Esophagus (tissue), 2 donors: Measurements from ENCODE around the gene KRTAP4-16. TPM values are rescaled to one million over a fixed set of nuclear protein-coding genes. Genes with fewer than 3 reads are reported as not detected.
"Not testable (repeated sequence)": the region's sequence is repeated elsewhere in the genome, so short reads cannot be mapped to it uniquely, and the experiment has no call there.

ENCODE experiments used
- H3K27ac ChIP-seq, 2 donors: one replicate each; pipeline ENCODE4 v1.5.1; 2013; ENCODE audit warnings: low read depth in 2 of 2, mild to moderate bottlenecking in 2 of 2, inconsistent platforms in 1 of 2, low read length in 1 of 2, moderate library complexity in 1 of 2
- H3K27me3 ChIP-seq, 2 donors: one replicate each; pipeline ENCODE4 v1.6.1; 2013; ENCODE audit warnings: low read length in 2 of 2, control low read depth in 1 of 2, mild to moderate bottlenecking in 1 of 2; ENCODE audit not compliant: insufficient read depth in 2 of 2, control insufficient read depth in 1 of 2
- H3K36me3 ChIP-seq, 2 donors: one replicate each; pipeline ENCODE4 v1.6.1; 2013; ENCODE audit warnings: low read length in 1 of 2; ENCODE audit not compliant: control insufficient read depth in 2 of 2, insufficient read depth in 2 of 2
- H3K4me1 ChIP-seq, 2 donors: one replicate each; pipeline ENCODE4 v1.6.1; 2013; ENCODE audit warnings: low read length in 1 of 2; ENCODE audit not compliant: control insufficient read depth in 2 of 2, insufficient read depth in 2 of 2
- H3K4me3 ChIP-seq, 2 donors: one replicate each; pipeline ENCODE4 v1.5.1; 2013; ENCODE audit warnings: low read length in 2 of 2, mild to moderate bottlenecking in 2 of 2, low read depth in 1 of 2, moderate library complexity in 1 of 2
- H3K9me3 ChIP-seq, 2 donors: one replicate each; pipeline ENCODE4 v1.6.1; 2013; ENCODE audit warnings: mild to moderate bottlenecking in 2 of 2, low read depth in 1 of 2, low read length in 1 of 2, moderate library complexity in 1 of 2; ENCODE audit not compliant: control insufficient read depth in 2 of 2, insufficient read depth in 1 of 2
- WGBS, 2 donors: extraction: QIAGEN DNeasy Blood & Tissue Kit; methylation state at CpG; one replicate each; pipeline ENCODE4 v1.1.7; 2013; 5-methylcytosine and 5-hydroxymethylcytosine counted together
- polyA plus RNA-seq, 2 donors: library from polyadenylated mRNA; stranded (reverse); fragments of 200-250 nt; gene quantifications; one replicate each; pipeline ENCODE4 v1.2.3, GENCODE V29; 2013
- donor health status: healthy with polysubstance abuse.
- donor health status: Bipolar disorder and iron deficiency.

KRTAP4-16 gene
- polyA plus RNA-seq, 2 donors, result not detected

DNA sequence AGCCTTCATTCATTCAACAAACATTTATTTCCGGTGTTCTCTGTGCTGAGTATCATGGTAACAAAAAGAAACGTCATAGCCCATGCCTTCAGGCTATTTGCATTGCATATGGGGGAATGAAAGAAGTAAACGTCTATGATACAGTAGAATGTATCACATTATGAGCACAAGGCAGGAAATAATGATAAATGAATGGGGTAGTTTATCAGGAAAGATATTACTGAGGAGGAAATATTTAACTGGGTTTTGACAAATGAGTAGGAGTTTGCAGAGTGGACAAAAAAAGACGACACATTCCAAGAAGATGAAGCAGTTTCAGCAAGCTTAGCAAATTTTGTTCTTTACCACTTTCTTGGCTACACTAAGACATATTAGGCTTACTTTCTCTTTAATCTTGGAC lies 19.4 kb downstream of the KRTAP4-16 start:
- Histone ChIP-seq H3K27me3 (no peaks in the 10 kb centered on the region), H3K27ac (no peak overlapping the region), H3K4me3 (no peak overlapping the region), H3K9me3 (no peaks in the 10 kb centered on the region), H3K36me3 (no peaks in the 10 kb centered on the region), H3K4me1 (no peaks in the 10 kb centered on the region)
- WGBS, 2 donors, result 41 to 48% methylated on average over 4 of the region's 4 CpGs

- Histone ChIP-seq H3K4me1 (peaks cover 0 to 1% of the 10 kb centered on the region in 2 donors), H3K4me3 (no peak overlapping the region), H3K36me3 (no peaks in the 10 kb centered on the region), H3K27me3 (no peaks in the 10 kb centered on the region), H3K27ac (no peak overlapping the region), H3K9me3 (no peaks in the 10 kb centered on the region)
Observed at GRCh38 chr17:41076788-41077187, 25.2 kb downstream of the KRTAP4-16 start.

GRCh38 chr17:41073676-41074075 lies 28.3 kb downstream of the KRTAP4-16 start:
- Histone ChIP-seq H3K9me3 (no peaks in the 10 kb centered on the region), H3K27ac (no peak overlapping the region), H3K36me3 (no peaks in the 10 kb centered on the region), H3K4me3 (no peak overlapping the region), H3K4me1 (peaks cover 0 to 2% of the 10 kb centered on the region in 2 donors), H3K27me3 (no peaks in the 10 kb centered on the region)
- 90 to 94% methylated on average over 2 of the region's 2 CpGs for WGBS, 2 donors

DNA sequence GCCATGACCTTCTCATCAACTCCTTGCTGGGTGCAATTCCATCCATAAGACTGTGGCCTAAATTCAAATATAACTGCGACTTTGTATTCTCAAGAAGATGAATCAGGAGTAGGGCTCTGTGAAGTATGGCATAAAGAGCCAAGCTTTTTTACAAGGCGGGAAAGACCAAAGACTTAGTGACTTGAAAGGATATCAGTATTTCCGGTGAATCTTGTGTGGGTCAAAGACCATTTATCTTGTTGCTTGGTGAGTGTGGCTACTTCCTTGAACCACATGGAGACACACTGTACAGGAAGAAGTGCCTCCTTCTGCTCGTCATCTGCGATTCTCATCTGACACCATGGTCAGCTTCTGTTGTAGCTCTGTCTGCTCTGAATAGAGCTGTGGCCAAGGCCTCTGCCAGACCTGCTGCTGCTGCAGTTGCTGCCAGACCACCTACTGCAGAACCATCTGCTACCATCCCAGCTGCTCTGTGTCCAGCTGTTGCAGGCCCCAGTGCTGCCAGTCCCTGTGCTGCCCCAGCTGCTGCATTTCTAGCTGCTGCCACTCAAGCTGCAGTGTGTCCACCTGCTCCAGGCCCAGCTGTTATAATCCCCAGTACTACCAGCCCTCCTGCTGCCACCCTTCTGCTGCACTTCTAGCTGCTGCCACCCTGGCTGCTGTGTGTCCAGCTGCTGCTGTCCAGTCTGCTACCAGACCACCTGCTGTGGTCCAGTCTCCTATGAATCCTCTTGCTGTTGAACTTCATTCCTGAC lies 30.2 kb downstream of the KRTAP4-16 start:
- H3K9me3 ChIP-seq, result no peaks in the 10 kb centered on the region
- no peak overlapping the region for H3K27ac ChIP-seq
- no peaks in the 10 kb centered on the region for H3K36me3 ChIP-seq
- H3K4me3 ChIP-seq, result no peak overlapping the region
- H3K27me3 ChIP-seq, result no peaks in the 10 kb centered on the region
- WGBS, 2 donors, result 88% methylated on average over 5 of the region's 5 CpGs
- H3K4me1 ChIP-seq, result peaks cover 0 to 2% of the 10 kb centered on the region in 2 donors

- Histone ChIP-seq H3K36me3 (no peaks in the 10 kb centered on the region), H3K27me3 (no peaks in the 10 kb centered on the region), H3K4me1 (peaks cover 0 to 2% of the 10 kb centered on the region in 2 donors), H3K9me3 (no peaks in the 10 kb centered on the region), H3K4me3 (no peak overlapping the region), H3K27ac (no peak overlapping the region)
- WGBS, 2 donors, result 82 to 86% methylated on average over 3 of the region's 3 CpGs
Observed at GRCh38 chr17:41069031-41069430, 33.0 kb downstream of the KRTAP4-16 start.

GRCh38 chr17:41067281-41067680 lies 34.7 kb downstream of the KRTAP4-16 start:
- Histone ChIP-seq H3K4me1 (peaks cover 0 to 2% of the 10 kb centered on the region in 2 donors), H3K9me3 (no peaks in the 10 kb centered on the region), H3K4me3 (no peak overlapping the region), H3K27me3 (no peaks in the 10 kb centered on the region), H3K27ac (no peak overlapping the region), H3K36me3 (no peaks in the 10 kb centered on the region)

GRCh38 chr17:41065829-41066624 lies 36.0 kb downstream of the KRTAP4-16 start, which contains the start of gene KRTAP2-4:
Gene KRTAP2-4, minus strand, starts transcription at chr17:41065879. Its CDS starts 34 bp downstream, at chr17:41065845.
- WGBS, 2 donors, result 67 to 77% methylated on average over 5 to 6 of the region's 6 CpGs

GRCh38 chr17:41065016-41065689 lies 36.9 kb downstream of the KRTAP4-16 start:
- not testable (repeated sequence) for H3K4me3 ChIP-seq, H3K27ac ChIP-seq, H3K4me1 ChIP-seq, H3K36me3 ChIP-seq, H3K9me3 ChIP-seq, H3K27me3 ChIP-seq
- 70% methylated on average over 6 to 7 of the region's 16 CpGs for WGBS, 2 donors

More at GRCh38 chr17:41065829-41066624, 36.0 kb downstream of the KRTAP4-16 start, which contains the start of gene KRTAP2-4:
- no peak within 1 kb of the TSS for H3K4me3 ChIP-seq
- H3K4me1 ChIP-seq, result no peaks in the 10 kb centered on the region
- no peaks in the 10 kb centered on the region for H3K36me3 ChIP-seq
- no peaks in the 10 kb centered on the region for H3K9me3 ChIP-seq
- H3K27ac ChIP-seq, result no peak within 1 kb of the TSS
- no peaks in the 10 kb centered on the region for H3K27me3 ChIP-seq

- no peaks in the 10 kb centered on the region for H3K27me3 ChIP-seq
- no peak overlapping the region for H3K4me3 ChIP-seq
- 76 to 88% methylated on average over 1 of the region's 1 CpG for WGBS, 2 donors
- no peak overlapping the region for H3K27ac ChIP-seq
- H3K36me3 ChIP-seq, result no peaks in the 10 kb centered on the region
- no peaks in the 10 kb centered on the region for H3K9me3 ChIP-seq
- H3K4me1 ChIP-seq, result no peaks in the 10 kb centered on the region
Observed at GRCh38 chr17:41064301-41064700, 37.7 kb downstream of the KRTAP4-16 start.
